Neural progenitor cell (in vitro differentiated cells): Measurements from ENCODE around the gene FAM3C. TPM values are rescaled to one million over a fixed set of nuclear protein-coding genes. Genes with fewer than 3 reads are reported as not detected.

ENCODE experiments used
- DNase-seq: peaks from one replicate; pipeline ENCODE4 v3.0.0-alpha.2; 2016; ENCODE audit warnings: low spot score
- H2AFZ ChIP-seq: fragments of 200-600 bp; sonication (generic); replicated peaks from 2 replicates; pipeline ENCODE4 v1.6.1; 2016; ENCODE audit warnings: antibody characterized with exemption
- H3F3A ChIP-seq: fragments of 200-600 bp; sonication (generic); 2 replicates; pipeline ENCODE4 v1.6.1; 2016; ENCODE audit warnings: antibody characterized with exemption, low read depth
- H3K27ac ChIP-seq: fragments of 200-600 bp; sonication (generic); 2 replicates; pipeline ENCODE4 v1.5.1; 2016; ENCODE audit warnings: mild to moderate bottlenecking
- H3K27me3 ChIP-seq: fragments of 200-600 bp; sonication (generic); 2 replicates; pipeline ENCODE4 v1.6.1; 2016; ENCODE audit warnings: mild to moderate bottlenecking, moderate library complexity
- H3K36me3 ChIP-seq: fragments of 200-600 bp; sonication (generic); 2 replicates; pipeline ENCODE4 v1.5.1; 2016
- H3K4me1 ChIP-seq: fragments of 200-600 bp; sonication (generic); 2 replicates; pipeline ENCODE4 v1.6.1; 2016; ENCODE audit warnings: mixed run types
- H3K4me2 ChIP-seq: fragments of 200-600 bp; sonication (generic); 2 replicates; pipeline ENCODE4 v1.6.1; 2016
- H3K4me3 ChIP-seq: fragments of 200-600 bp; sonication (generic); 2 replicates; pipeline ENCODE4 v1.5.1; 2016
- H3K79me2 ChIP-seq: fragments of 200-600 bp; sonication (generic); 2 replicates; pipeline ENCODE4 v1.6.1; 2016; ENCODE audit warnings: low read depth
- H3K9ac ChIP-seq: fragments of 200-600 bp; sonication (generic); 2 replicates; pipeline ENCODE4 v1.6.1; 2016
- H3K9me3 ChIP-seq: fragments of 200-600 bp; sonication (generic); 2 replicates; pipeline ENCODE4 v1.5.1; 2016; ENCODE audit warnings: low read depth
- H4K20me1 ChIP-seq: fragments of 200-600 bp; sonication (generic); 2 replicates; pipeline ENCODE4 v1.6.1; 2016; ENCODE audit warnings: low read depth
- H3K27ac Mint-ChIP-seq: 3 replicates; pipeline ENCODE4 v1.8.0; 2021; ENCODE audit warnings: mixed read lengths
- H3K27me3 Mint-ChIP-seq: 2 replicates; pipeline ENCODE4 v1.8.0; 2022; ENCODE audit warnings: low read depth, mild to moderate bottlenecking, inconsistent platforms, moderate library complexity, mixed read lengths; ENCODE audit not compliant: insufficient read depth
- H3K36me3 Mint-ChIP-seq: 3 replicates; pipeline ENCODE4 v1.8.0; 2021; ENCODE audit warnings: mixed read lengths
- H3K4me1 Mint-ChIP-seq: 3 replicates; pipeline ENCODE4 v1.8.0; 2021; ENCODE audit warnings: mixed read lengths
- H3K4me3 Mint-ChIP-seq: 3 replicates; pipeline ENCODE4 v1.8.0; 2021; ENCODE audit warnings: mild to moderate bottlenecking, moderate library complexity, mixed read lengths
- H3K9me3 Mint-ChIP-seq: 3 replicates; pipeline ENCODE4 v1.8.0; 2020; ENCODE audit warnings: mixed read lengths
- EZH2 ChIP-seq: fragments of 200-600 bp; sonication (generic); IDR thresholded peaks from 2 replicates; pipeline ENCODE4 v1.6.1; 2017; ENCODE audit warnings: antibody characterized with exemption, mild to moderate bottlenecking, moderate library complexity
- EZH2phosphoT487 ChIP-seq: fragments of 200-600 bp; sonication (generic); IDR thresholded peaks from 2 replicates; pipeline ENCODE4 v1.6.1; 2017; ENCODE audit warnings: antibody characterized with exemption
- total RNA-seq: library from RNA; depleted of rRNA; stranded (reverse); fragments of >200 nt; gene quantifications from 2 replicates; pipeline ENCODE4 v1.2.3, GENCODE V29; 2015; ENCODE audit warnings: low replicate concordance
- TF ChIP-seq, protein P1 (sequence below): fragments of 200-600 bp; sonication (generic); IDR thresholded peaks from 2 replicates; pipeline ENCODE4 v1.5.1; 2017; ENCODE audit warnings: antibody characterized with exemption, mild to moderate bottlenecking

Gene FAM3C
- total RNA-seq, 1 donor from 2014 or later, result 96.7 TPM

DNA sequence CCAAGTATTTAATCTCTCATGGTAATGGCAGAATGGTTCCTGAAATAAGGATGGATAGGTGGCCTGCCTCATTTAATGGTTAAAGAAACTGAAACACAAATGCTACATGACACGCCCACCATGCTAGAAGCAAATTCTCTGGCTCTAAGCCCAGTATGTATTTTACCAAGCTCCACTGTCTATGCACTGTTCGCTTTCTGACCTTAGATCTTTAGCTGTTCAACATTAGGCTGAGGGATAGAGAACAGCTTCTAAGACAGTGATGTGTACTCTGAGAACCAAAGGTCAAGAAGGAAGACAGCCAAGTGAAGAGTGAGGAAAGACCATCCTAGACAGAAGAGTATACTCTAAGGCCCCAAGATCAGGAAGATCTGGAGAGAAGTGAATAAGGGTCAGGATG, 26.6 kb downstream of the FAM3C start:
- Histone ChIP-seq H3F3A (no peaks in the 10 kb centered on the region), H3K4me1 (no peaks in the 10 kb centered on the region), H3K4me2 (no peak overlapping the region), H3K4me3 (no peak overlapping the region), H2AFZ (no peak overlapping the region), H4K20me1 (peaks cover 3% of the 10 kb centered on the region), H3K27me3 (no peaks in the 10 kb centered on the region), H3K36me3 (peaks cover 22% of the 10 kb centered on the region), H3K9me3 (no peaks in the 10 kb centered on the region), H3K79me2 (peaks cover 11% of the 10 kb centered on the region), H3K27ac (no peak overlapping the region), H3K9ac (no peak overlapping the region)
- H3K4me3 Mint-ChIP-seq, result no peak overlapping the region
- H3K36me3 Mint-ChIP-seq, result peaks cover 5% of the 10 kb centered on the region
- H3K4me1 Mint-ChIP-seq, result no peaks in the 10 kb centered on the region
- no peaks in the 10 kb centered on the region for H3K9me3 Mint-ChIP-seq
- TF ChIP-seq, protein P1, sequence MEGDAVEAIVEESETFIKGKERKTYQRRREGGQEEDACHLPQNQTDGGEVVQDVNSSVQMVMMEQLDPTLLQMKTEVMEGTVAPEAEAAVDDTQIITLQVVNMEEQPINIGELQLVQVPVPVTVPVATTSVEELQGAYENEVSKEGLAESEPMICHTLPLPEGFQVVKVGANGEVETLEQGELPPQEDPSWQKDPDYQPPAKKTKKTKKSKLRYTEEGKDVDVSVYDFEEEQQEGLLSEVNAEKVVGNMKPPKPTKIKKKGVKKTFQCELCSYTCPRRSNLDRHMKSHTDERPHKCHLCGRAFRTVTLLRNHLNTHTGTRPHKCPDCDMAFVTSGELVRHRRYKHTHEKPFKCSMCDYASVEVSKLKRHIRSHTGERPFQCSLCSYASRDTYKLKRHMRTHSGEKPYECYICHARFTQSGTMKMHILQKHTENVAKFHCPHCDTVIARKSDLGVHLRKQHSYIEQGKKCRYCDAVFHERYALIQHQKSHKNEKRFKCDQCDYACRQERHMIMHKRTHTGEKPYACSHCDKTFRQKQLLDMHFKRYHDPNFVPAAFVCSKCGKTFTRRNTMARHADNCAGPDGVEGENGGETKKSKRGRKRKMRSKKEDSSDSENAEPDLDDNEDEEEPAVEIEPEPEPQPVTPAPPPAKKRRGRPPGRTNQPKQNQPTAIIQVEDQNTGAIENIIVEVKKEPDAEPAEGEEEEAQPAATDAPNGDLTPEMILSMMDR, result no peak
- TF ChIP-seq EZH2, result no peak
- no peak for TF ChIP-seq EZH2phosphoT487
- no peak for DNase-seq
- H3K27ac Mint-ChIP-seq, result no peak overlapping the region
- H3K27me3 Mint-ChIP-seq, result no peaks in the 10 kb centered on the region

DNA sequence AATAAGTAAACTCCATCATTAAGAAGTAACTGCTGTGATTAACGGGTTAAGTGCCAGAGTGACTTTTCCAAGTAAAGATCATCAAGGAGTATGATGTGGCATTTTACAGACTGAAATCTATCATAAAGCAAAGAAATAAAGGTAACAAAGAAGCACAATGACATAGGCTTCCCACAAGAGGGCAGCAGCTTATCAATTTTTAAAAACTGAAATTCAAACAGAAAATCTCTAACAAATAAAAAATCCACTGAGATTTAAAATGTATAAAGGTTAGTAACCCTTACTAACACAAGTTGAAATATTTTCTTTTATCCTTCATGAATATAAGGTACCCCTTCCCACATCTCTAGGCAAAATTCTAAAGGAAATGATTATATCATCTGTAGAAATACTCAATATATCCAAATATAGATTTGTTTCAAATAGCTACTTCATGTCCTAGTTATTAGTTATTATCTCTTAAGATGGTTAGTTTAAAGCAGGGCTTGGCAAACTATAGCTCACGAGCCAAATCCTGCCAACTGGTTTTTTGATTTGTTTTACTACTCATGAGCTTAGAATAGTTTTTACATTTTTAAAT, 29.2 kb downstream of the FAM3C start:
- no peak overlapping the region for H3K4me3 ChIP-seq
- no peak overlapping the region for H3K27ac Mint-ChIP-seq
- H3K4me1 Mint-ChIP-seq, result no peaks in the 10 kb centered on the region
- no peaks in the 10 kb centered on the region for H3K27me3 ChIP-seq
- H3K9me3 Mint-ChIP-seq, result no peaks in the 10 kb centered on the region
- H3K79me2 ChIP-seq, result peaks cover 11% of the 10 kb centered on the region
- H3K36me3 Mint-ChIP-seq, result peaks cover 16% of the 10 kb centered on the region
- no peaks in the 10 kb centered on the region for H3K9me3 ChIP-seq
- no peaks in the 10 kb centered on the region for H3F3A ChIP-seq
- no peaks in the 10 kb centered on the region for H4K20me1 ChIP-seq
- no peak overlapping the region for H3K27ac ChIP-seq
- no peak overlapping the region for H3K9ac ChIP-seq
- no peaks in the 10 kb centered on the region for H3K4me1 ChIP-seq
- TF ChIP-seq, protein P1, result peak; percentile 87
- no peak for TF ChIP-seq EZH2phosphoT487
- TF ChIP-seq EZH2, result no peak
- peak; percentile 6 for DNase-seq
- H3K36me3 ChIP-seq, result peaks cover 29% of the 10 kb centered on the region
- no peak overlapping the region for H3K4me3 Mint-ChIP-seq
- H3K27me3 Mint-ChIP-seq, result no peaks in the 10 kb centered on the region
- H3K4me2 ChIP-seq, result no peak overlapping the region
- H2AFZ ChIP-seq, result no peak overlapping the region

DNA sequence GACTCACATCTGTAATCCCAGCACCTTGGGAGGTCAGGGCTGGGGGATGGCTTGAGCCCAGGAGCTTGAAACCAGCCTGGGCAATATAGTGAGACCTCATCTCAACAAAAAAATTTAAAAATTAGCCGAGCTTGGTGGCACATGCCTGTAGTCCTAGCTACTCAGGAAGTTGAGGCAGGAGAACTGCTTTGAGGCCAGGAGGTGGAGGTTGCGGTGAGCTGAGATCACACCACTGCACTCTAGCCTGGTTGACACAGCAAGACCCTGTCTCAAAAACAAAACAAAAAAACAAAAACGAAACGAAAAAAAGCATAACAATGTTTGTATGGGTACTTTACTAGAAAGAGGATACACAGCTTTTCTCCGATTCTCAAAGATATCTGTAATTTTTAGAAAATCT, 35.5 kb downstream of the FAM3C start:
- Mint-ChIP-seq H3K36me3 (peaks cover 35% of the 10 kb centered on the region), H3K4me3 (no peak overlapping the region), H3K9me3 (no peaks in the 10 kb centered on the region), H3K4me1 (no peaks in the 10 kb centered on the region), H3K27me3 (peaks cover 2% of the 10 kb centered on the region), H3K27ac (no peak overlapping the region)
- DNase-seq, result no peak
- H3K4me2 ChIP-seq, result no peak overlapping the region
- TF ChIP-seq, protein P1, result no peak
- no peak for TF ChIP-seq EZH2phosphoT487
- no peak for TF ChIP-seq EZH2
- no peaks in the 10 kb centered on the region for H4K20me1 ChIP-seq
- no peaks in the 10 kb centered on the region for H3K9me3 ChIP-seq
- no peak overlapping the region for H3K9ac ChIP-seq
- no peaks in the 10 kb centered on the region for H3K4me1 ChIP-seq
- no peaks in the 10 kb centered on the region for H3K79me2 ChIP-seq
- no peak overlapping the region for H3K27ac ChIP-seq
- no peak overlapping the region for H2AFZ ChIP-seq
- H3K36me3 ChIP-seq, result peaks cover 49% of the 10 kb centered on the region
- H3K27me3 ChIP-seq, result no peaks in the 10 kb centered on the region
- no peak overlapping the region for H3K4me3 ChIP-seq
- H3F3A ChIP-seq, result no peaks in the 10 kb centered on the region
